HG02571 (cell line): ENCODE measurements around the gene MEF2C.

ENCODE experiments used
- ATAC-seq: cut with Tn5 transposase; IDR thresholded peaks from one replicate; pipeline ENCODE4 v1.9.1; 2021; ENCODE audit warnings: mild to moderate bottlenecking, moderate library complexity; ENCODE audit not compliant: unreplicated experiment

MEF2C gene

DNA sequence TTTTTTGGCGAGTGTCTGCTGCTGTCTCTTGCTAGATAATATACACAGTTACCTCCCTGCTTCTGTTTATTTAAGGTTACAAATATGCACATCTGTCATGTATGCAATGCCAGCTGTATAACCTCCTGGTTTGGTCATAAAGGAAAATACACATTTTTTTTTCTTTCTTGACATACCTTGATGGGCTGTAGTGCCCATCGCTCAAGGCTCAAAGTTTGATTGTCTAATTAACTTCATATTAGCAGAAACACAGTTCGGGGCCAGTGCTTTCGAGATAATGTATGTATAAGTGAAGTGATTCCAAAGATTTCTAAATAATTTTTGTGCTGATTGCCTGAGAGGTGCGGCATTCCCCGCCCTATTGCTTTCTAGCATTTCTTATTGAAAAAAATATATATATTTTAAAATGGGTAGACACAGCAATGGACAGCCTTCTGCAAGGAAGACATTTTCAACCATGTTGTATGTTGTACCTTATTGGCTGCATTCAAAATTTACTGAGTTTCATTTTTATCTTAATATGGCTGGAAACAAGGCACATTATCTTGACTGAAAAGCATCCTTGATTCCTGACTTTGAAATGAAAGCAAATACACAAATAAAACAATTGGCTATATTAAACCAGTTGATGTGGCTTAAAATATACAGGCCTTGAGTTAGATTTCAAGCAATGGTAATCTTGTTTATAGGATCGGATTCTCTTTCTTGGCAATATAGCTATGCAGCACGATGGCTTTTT is 206.2 kb downstream of the MEF2C start:
- no peak for ATAC-seq

DNA sequence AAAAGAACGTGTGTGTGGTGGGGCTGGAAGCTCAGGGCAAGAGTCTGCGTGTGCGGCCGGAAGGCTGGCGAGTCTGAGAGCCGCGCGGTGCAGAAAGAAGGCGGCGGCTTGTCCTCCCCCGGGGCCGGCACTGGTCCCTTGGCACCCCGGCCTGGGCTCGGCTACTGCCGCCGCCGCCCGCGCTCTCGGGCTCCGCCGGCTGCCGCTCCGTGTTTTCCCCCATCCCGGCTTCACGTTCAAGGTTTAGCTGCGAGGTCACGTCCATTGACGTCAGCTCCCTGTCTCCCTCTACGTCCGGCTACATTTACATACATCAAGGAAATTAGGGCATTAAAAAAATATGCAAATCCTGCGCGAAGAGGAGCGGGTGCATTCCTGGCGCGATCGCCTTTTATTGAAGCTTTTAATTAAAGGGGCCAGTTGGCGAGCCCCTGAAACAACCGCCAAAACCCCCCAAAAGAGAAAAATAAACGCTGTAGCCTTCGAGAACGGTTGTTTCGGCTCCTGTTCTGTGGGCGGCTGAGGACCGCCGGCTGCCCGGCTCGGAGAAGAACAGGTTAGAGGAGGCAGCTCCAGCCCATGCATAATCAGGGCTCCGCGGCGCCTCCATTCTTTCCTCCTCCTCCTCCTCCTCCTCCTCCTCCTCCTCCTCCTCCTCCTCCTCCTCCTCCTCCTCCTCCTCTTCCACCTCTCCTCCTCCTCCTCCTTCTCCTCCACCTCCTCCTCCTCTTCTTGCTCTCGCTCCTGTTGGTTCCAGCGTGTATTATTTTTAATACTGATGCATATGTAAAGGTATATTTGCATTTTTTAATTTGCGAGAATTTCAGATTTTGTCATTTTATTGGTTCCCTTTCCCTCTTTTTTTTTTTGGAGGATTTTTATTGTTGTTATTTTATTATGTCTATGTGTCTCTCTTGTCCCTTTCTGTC is 207.0 kb downstream of the MEF2C start:
- peak; percentile 35 for ATAC-seq

DNA sequence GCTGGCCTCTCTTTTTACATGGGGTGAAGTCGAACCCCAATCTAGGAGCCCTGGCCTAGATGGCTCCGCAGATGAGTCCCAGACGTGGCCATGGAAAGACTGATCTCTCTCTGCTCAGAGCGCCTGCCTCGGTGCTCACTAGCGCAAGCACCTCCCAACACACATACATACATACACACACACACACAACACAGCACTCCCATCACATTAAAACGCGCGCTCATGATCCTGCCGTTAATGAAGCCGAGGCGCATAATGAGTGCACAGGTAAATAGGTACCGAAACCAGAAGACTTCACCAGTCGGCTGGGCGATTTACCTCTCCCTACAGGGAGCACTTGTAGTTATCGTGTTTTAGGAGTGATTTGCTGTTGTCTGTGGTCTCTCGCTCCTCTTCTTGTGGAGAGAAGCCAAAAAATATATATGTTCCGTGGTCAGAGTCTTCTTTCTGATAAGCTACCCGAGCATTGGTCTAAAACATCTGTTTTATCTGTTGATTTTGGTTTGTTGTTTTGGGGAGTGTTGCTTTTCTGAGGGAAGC is 207.7 kb downstream of the MEF2C start:
- peak; percentile 11 for ATAC-seq

DNA sequence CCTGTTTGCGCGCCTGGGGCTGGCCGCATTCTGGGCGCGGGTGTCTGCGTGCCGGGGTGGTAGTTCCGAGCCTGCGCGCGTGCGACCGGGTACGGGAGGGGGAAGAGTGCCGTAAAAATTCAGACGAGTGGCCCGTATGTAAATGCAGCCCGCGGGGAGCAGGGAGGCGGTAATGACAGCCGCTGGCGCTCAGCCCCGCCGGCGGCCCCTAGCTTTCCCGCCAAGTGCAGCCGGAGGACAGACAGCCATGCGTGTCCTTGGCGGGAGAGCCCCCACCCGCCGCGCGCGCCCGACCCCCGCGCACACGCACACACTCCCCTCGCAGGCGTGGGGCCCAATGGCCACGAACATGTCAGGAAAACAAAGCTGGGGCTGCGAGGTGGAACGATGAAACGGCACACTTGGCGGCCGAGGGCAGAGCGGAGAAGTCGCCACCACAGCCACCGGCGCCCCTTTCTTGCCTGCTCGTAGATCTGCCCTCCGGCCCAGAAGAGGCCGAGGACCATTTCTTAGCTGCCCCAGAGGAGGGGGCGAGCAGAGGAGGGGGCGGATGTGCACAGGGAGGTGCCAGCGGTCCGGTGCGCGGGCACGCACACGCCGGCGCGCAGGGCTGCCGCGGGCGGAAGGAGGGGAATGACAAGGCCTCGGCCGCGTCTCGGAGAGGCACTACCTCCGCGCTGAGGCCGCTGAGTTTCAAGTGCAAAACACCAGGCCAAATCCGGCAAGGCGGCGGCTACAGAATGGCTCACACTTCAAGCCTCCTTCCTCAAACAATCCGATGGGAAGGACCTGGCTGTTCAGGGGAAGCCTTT is 208.4 kb downstream of the MEF2C start:
- ATAC-seq: peak; percentile 63

DNA sequence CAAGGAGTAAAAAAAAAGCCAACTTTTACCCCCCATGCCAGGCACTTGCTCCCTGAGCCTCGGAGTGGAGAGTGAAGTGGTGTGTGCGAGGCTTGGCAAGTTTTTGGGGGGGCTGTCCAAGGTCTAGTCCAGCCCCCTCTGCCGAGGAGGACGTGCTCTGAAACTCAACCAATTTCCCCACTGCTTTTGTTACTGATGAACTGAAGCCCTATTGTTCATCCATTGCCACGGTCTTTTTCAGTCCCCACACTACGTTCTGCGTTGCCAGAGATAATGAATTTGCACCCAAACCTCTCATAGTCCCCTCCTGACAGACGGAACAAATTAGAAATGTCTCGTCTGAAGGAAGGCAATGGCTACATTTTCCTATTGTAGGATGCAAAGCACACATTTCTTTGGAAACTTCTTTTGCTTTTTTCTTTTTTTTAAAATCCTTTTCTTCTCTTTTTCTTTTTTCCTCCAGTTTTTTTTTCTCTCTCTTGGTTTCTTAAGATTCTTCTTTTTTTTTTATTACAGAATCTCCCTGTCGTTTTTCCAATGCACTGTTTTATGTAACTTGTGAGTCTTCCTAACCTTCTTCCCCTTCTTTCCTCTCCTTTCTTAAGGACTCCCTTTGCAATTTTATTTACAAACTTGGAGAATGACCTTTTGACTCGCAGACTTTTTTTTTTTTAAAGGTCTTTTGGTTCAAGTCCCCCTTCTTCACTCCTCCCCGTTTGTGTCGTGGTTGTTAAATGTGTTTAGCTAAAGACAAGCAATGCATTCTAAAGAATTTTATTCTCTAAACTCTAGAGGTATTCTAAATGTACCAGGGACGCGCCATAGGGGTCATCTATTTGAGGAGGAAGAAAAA is 209.5 kb downstream of the MEF2C start:
- no peak for ATAC-seq

DNA sequence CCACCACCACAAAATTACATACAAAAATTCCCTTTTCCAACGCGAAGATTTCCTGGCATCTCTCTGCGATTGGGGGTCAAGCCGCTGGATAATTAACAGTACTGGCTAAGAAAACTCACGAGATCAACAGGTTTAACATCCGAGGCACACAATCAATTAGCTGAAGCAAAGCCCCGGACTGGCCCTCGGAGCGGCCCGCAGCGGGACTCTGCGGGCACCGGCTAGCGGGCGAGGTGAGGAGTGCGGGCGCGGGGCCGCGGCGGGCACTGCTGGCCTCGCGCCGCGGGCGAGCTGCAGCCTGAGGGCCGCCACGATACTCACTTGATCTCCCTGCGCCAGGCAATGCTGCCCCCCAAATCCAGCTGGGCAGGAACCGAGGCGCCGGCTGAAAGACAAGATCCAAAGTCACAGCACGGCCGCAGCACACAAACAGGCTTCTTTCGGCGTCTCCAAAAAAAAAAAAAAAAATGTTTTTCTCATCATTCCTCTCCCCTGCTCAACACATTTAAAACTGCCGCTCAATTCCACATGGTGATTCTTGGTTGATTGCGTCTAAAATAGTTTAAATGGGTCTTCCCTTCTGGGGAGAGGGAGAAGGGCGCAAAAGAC is 210.2 kb downstream of the MEF2C start:
- no peak for ATAC-seq

DNA sequence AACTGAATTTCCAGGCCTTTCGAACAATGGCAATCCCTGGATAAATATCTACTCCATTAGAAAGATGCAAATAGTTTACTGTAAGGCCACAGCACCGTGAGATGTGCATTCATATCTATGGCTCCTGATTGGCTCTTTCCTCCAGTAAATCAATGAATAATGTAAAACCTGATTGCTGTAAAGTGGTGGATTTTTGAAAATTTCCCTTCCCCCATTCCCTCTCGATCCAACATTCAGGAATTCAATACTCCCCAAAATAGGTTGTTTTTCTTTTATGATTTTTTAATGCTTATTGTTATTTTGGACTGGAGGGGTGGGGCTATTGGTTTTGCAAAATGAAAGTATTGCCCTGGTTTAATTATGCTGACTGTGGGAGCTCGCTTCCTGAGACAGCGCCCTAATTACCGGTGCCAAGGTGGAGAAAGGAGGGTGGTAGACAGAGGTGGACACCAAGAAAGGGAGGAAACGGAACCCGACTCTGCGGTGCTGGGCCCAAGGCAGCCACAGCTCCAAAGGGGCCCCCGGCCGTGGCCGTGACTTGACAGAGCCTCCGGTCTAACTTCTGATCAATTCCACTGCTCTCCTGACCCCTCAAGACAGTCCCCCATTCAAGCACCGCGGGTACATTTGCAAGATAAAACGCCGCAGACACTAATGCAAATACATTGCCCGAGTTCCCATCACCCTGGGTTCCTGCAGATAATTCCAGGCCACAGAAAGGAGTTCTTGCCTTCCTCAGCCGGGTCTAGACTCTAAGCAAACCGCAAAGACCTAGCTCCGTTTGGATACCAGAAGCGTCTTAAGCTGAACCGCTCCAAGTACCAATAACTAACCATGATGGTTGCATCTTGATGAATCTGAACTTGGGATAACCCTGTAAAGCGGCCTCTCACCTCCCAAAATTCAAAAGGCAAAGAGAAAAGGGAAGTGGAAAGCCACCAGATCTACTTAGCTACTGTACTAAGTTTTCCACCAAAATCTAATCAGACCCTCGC is 211.2 kb downstream of the MEF2C start:
- no peak for ATAC-seq

DNA sequence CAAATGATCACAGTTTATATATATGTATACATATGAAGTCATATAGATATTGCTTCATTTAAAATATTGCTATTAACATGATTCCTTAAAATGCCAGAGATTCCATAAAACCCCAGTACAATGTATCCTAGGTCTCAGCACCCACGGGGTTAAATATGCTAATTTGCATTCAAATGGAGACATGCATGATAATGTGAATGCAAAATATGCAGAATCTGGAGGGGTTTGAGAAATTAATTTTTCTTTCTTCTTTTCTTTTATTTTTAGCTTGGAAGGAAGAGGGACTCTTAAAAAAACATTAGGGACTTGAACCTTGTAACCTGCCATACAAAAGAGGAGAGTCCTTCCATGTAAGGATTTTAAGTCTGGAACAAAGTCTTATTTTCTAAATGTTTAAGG is 211.9 kb downstream of the MEF2C start:
- no peak for ATAC-seq

DNA sequence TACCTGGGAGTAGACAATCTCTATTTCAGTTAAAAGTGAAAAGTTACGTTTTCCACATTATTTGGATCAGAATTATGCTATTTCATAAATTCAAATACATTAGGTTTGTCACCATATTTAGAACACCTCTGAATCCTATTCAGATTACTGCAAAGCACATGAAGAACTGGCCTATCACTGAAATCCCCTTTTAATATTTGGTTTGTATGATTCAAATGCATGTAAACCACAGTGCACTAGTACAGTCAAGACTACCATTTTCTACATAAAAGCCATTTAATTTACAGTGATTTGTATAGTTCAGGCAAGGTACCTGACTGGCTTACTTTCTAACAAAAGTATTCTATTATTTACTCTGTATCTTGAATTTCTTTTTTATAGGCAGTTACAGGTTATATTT is 212.5 kb downstream of the MEF2C start:
- no peak for ATAC-seq

DNA sequence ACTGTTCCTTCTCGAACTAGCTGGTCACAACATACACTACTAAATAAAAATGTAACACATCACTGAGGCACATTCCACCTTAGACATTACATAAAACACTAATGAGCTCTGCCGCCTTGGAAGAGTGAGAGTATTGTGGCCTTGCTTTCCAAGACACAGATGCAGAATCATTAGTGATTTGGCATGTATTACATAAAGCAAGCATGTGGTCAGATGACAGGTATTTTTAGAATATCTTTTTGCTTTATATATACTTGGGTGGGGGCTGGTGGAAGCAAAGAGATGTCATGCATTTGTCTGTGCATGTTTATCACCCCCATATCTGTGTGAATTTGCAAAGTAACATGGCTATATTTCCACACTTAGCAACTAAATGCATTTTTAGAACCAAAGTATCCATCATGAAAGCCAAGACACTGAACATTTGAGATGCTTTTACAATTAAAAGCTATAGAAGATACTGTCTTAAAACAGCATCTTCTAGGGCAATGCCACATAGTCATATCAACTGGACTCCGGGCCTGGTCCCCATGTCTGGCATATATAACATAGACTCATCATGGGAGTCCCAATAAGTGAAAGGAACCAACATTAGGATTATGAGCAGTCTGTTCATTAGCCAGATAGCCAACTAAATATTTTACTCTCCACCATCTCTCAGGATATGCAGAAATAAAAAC is 213.5 kb downstream of the MEF2C start:
- no peak for ATAC-seq

DNA sequence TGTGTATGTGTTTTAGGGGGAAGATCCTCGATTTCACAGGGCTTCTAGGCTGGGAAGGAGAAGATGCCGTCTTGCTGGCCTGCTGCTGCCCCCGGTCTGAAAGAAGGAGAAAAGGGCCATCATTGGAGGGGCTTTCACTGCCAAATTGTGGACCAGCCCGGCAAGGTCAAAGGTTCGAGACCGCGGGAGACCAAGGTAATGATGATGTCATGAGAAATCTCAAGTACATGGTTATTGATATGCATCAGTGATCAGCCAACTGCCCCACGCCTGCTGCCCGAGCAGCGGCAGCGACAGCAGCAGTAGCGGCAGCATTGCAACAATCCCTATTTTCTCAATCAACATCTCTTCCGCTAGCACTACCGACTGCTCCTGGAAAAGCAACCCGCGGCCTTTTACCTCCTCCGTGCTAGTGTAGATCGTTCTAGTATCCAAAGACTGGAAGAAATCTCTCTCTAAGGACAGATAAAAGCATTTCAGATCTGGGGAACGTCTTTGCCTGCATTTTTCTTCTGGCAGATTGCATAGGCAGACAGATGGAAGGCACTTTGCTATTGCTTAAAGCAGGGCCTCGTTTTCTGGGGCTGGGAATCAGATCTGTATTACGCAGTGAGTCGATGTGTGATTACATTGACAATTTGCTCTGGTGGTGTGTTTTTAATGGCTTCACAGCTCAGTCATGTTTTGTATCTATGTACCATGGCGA is 215.3 kb downstream of the MEF2C start:
- ATAC-seq: peak; percentile 27
